HG03460 (cell line): Measurements from ENCODE around the gene E2F4.

ENCODE experiments used
- ATAC-seq: cut with Tn5 transposase; IDR thresholded peaks from one replicate; pipeline ENCODE4 v1.9.1; 2021; ENCODE audit not compliant: unreplicated experiment

E2F4 gene

GRCh38 chr16:67247192-67248072 is 55.5 kb downstream of the E2F4 start, which contains the start of gene FHOD1:
Gene FHOD1 (minus strand): TSS chr16:67247481. CDS start chr16:67247410, 71 bp downstream.
- ATAC-seq, result peak; percentile 47

GRCh38 chr16:67248073-67248400 is 56.1 kb downstream of the E2F4 start:
- ATAC-seq, result no peak
